ENCODE measurements around the gene SMCO1.
"Not testable (repeated sequence)": the region's sequence is repeated elsewhere in the genome, so short reads cannot be mapped to it uniquely, and the experiment has no call there.

The SMCO1 gene

DNA sequence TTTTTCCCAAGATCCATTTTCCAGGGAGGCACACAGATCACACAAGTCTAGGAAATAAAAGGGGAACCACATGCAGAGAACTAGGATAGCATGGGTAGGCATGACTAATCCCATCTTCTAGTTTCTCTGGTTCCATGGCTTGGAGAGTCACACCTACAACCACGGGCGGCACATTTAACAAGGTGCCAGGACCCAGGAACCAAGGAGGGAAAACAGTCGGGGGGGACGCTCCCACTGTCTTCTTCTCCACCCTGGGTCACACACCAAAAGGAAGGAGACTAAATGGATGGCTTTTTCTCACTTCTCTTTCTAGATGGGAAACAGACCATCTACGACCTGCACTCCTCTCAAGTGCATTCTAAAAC is 4.6 kb upstream of the SMCO1 start:
- DNase-seq: peak; percentile 46 to 50

- DNase-seq: peak; percentile 65 to 70
These were observed 4.0 kb upstream of the SMCO1 start for GRCh38 chr3:196518966-196519717.

GRCh38 chr3:196517919-196518318 is 2.8 kb upstream of the SMCO1 start:
- DNase-seq: no peak

DNA sequence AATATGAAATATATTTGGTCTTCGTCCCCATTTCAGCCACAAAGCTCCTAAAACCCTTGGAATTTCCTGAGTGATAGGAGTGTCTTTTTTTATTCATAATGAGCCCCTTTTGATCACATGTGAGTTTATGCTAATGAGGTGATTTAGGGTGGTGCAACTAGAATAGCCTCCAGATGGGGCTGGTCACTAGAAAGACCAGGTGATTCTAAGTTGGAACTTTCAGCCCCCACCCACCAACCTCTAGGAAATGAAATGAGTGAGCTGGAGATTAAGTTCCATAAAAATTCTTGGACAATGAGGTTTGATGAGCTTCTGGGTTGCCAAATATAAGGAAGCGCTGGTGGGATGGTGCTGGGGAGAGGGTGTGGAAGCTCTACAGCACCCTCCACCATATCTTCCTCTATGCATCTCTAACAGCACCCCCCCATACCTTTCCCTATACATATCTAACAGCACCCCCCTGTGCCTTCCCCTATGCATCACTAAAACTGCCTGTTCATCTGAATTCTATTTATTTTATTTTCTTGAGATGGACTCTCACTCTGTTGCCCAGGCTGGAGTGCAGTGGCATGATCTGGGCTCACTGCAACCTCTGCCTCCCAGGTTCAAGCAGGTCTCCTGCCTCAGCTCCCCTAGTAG is 2.1 kb upstream of the SMCO1 start:
- no peak for DNase-seq

GRCh38 chr3:196514350-196514716 is 813 bp downstream of the SMCO1 start:
- no peak for DNase-seq

GRCh38 chr3:196513697-196514349 is 1.3 kb downstream of the SMCO1 start:
- DNase-seq: no peak

DNA sequence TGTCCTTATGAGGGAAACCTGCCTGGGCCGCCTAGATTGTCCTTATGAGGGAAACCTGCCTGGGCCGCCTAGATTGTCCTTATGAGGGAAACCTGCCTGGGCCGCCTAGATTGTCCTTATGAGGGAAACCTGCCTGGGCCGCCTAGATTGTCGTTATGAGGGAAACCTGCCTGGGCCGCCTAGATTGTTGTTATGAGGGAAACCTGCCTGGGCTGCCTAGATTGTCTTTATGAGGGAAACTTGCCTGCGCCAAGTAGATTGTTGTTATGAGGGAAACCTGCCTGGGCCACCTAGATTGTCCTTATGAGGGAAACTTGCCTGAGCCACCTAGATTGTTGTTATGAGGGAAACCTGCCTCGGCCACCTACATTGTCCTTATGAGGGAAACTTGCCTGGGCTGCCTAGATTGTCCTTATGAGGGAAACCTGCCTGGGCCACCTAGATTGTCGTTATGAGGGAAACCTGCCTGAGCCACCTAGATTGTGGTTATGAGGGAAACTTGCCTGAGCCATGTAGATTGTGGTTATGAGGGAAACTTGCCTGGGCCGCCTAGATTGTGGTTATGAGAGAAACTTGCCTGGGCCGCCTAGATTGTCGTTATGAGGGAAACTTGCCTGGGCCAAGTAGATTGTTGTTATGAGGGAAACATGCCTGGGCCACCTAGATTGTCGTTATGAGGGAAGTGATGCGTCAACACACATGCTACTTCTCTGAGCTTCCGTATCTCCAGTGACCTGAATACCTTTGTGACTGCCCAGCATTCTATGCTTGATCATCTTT is 3.3 kb downstream of the SMCO1 start:
- DNase-seq: not testable (repeated sequence)

- DNase-seq: not testable (repeated sequence)
These were observed 4.0 kb downstream of the SMCO1 start for GRCh38 chr3:196511108-196511507.

DNA sequence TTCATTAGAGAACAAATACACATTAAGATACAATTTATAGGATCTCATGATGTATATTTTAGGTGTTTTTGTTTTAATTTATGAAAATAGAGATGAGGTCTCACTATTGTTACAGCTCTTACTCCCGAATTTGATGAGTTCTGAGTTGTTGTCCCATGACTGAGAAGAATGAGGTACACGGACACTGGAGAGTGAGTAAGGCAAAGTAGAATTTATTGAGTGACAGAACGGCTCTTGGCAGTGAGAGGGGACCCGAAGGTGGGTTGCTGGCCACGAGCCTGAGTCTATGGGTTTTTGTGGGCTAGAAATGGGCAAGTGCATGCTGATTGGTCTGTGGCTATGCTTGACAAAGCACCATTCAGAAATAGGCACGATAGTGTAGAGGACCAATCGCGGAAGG is 8.5 kb downstream of the SMCO1 start:
- DNase-seq: no peak

- DNase-seq: no peak
These were observed 10.6 kb downstream of the SMCO1 start for GRCh38 chr3:196504556-196504955.

DNA sequence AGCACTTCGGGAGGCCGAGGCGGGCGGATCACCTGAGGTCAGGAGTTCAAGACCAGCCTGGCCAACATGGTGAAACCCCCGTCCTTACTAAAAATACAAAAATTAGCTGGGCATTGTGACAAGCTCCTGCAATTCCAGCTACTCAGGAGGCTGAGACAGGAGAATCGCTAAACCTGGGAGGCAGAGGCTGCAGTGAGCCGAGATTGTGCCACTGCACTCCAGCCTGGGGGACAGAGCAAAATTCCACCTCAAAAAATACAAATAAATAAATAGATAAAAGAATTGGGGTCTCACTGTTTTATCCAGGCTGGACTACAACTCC is 11.1 kb downstream of the SMCO1 start:
- not testable (repeated sequence) for DNase-seq

DNA sequence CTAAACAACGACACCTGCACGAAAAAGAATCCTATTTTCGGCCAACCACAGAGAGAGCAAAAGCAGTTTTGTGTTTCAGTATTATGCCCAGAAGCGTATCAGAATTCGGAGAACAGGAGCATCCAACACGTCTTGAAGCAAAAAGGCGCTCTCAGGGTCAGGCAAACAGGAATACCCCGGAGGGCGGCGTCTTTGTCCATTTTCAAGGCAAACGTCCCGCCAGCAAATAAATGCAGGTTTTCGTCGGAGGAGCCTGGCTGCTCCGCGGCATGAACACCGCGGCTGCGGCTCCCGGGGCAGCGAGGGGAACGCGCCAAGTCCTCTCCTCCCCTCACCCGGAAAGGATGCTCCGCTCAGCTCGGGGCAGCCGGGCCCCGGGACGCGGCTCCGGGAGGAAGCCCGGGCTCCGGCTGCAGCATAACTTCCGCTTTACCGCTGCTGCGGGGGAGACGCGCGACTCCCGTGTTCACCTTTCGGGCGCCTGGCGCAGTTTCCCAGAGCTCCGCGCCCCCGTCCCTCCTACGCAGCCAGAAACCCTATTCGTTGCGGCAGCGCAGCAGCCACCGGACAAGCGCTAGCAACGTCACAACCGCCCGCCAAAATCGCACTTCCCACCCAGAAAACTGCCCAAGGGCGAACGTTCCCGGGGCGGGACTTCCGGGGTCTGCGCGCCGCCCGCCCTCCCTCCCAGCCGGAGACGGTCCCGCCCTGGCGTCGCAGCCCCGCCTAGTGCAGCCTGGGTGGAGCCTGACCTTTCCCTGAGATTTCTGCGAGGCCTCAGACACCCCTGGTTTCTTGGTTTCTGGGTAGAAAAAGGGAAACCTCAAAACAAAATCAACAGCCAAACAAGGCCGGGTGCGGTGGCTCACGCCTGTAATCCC is 11.7 kb downstream of the SMCO1 start, which contains the start of gene RNF168:
RNF168 (minus strand) TSS at position 573 of the 881 bp plus-strand sequence. CDS start 595 bp downstream, outside the sequence.
- peak; percentile 92 to 98 for DNase-seq

GRCh38 chr3:196502775-196503195 is 12.4 kb downstream of the SMCO1 start:
- DNase-seq: peak; percentile 51 to 60

DNA sequence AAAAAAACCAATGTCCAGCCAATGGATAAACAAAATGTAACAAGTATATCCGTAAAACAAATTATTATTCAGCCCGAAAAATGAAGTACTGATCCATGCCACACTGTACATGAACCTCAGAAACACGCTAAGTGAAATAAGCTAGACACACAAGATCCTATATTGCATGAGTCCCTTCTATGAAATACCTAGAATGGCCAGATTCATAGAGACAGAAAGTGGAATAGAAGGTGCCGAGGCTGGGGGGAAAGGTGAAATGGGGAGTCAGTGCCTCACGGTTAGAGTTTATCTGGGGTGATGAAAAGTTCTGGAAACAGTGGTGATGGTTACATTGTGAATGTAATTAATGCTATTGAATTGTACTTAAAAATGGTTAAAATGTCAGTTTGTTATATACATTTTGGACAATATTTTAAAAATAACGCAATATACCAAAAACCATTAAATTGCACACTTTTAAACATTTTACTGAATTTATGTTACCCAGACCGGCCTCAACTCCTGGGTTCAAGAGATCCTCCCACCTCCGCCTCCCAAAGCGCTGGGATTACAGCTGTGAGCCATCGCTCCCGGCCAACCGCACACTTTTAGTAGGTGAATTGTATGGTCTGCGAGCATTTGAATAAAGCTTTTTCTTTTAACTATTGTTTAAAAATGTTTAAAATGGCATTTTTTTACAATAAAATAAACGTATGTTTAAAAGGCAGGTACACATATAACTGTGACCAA is 13.7 kb downstream of the SMCO1 start:
- DNase-seq: peak in 1 of 2 donors; percentile 20

DNA sequence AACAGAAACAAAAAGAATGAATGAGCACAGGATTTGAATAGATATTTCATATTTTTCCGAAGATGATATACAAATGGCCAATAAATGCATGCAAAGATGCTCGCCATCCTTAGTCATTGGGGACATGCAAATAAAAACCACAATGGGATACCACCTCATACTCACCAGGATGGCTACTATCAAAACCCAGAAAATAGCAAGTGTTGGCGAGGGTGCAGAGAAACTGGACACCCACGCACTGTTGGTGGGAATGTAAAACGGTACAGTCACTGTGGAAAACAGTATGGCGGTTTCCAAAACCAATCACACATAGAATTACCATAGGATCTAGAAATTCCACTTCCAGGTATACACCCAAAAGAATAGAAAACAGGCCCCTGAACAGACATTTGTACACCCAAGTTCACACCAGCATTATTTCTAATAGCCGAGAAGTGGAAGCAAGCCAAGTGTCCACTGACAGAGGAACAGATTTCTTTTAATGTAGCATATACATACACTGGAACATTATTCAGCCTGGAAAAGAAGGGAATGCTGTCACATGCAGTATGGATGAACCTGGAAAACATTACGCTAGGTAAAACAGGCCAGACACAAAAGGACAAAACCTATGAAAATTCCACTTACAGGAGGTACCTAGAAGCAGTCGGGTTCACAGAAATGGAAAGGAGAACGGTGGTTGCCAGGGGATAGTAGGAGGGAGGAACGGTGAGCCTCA is 15.2 kb downstream of the SMCO1 start:
- peak; percentile 40 to 52 for DNase-seq

- DNase-seq: no peak
These were observed 16.1 kb downstream of the SMCO1 start for GRCh38 chr3:196499061-196499460.

DNA sequence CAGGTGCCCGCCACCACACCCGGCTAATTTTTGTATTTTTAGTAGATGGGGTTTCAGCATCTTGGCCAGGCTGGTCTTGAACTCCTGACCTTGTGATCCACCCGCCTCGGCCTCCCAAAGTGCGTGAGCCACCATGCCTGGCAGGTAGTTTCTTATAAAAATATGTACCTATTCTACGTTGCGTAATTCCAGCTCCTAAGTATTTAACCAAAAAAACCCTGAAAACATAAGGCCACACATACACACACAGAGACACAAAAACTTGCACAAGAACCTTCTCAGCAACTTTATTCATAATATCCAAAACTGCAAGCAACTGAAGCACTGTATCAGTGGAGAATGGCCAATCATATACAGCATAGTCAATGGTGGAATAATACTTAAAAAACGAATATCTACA is 16.8 kb downstream of the SMCO1 start:
- DNase-seq: no peak

GRCh38 chr3:196496183-196496582 is 19.0 kb downstream of the SMCO1 start:
- DNase-seq: no peak

DNA sequence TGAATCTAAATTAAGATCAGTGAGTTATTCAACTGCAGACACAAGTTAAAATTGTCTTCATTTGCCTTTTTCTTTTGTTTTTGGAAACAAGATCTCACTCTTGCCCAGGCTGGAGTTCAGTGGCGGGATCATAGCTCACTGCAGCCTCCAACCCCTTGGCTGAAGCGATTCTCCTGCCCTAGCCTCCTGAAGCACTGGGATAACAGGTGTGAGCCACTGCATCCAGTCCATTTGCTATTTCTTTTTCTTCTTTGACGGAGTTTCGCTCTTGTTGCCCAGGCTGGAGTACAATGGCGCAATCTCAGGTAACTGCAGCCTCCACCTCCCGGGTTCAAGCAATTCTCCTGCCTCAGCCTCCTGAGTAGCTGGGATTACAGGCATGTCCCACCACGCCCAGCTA is 21.9 kb downstream of the SMCO1 start:
- DNase-seq: no peak

- DNase-seq: no peak
These were observed 23.1 kb downstream of the SMCO1 start for GRCh38 chr3:196492080-196492479.

DNA sequence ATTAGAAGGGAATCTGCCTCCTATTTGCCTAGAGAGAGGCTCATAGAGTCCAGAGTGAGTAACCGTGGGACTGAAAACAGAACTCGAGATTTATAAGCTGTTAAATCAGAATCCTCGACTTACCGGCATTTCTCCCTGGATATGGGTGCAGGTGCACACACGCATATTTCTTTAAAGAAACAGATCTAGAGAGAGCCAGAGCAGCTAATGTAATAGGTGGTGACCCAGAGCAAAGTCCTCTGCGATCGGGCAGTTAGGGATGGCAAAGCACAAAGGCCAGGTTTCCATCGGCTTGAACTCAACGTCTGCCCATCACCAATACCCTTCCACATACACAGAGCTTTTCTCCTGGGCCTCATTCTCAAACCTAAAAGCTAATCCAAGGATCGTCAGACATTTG is 25.4 kb downstream of the SMCO1 start:
- no peak for DNase-seq

All from stimulated activated CD4-positive, alpha-beta T cell treated with anti-CD3 and anti-CD28 coated beads, Interleukin-2, amount 100 ng/mL, for 24 hours (primary cell).